ENCODE results near the gene AQP9.

GRCh38 chr15:58137686-58138085 lies 495 bp upstream of the AQP9 start:
- TF ChIP-seq, protein P1, sequence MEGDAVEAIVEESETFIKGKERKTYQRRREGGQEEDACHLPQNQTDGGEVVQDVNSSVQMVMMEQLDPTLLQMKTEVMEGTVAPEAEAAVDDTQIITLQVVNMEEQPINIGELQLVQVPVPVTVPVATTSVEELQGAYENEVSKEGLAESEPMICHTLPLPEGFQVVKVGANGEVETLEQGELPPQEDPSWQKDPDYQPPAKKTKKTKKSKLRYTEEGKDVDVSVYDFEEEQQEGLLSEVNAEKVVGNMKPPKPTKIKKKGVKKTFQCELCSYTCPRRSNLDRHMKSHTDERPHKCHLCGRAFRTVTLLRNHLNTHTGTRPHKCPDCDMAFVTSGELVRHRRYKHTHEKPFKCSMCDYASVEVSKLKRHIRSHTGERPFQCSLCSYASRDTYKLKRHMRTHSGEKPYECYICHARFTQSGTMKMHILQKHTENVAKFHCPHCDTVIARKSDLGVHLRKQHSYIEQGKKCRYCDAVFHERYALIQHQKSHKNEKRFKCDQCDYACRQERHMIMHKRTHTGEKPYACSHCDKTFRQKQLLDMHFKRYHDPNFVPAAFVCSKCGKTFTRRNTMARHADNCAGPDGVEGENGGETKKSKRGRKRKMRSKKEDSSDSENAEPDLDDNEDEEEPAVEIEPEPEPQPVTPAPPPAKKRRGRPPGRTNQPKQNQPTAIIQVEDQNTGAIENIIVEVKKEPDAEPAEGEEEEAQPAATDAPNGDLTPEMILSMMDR (conservative IDR thresholded peaks at IDR 0.05; ENCODE audit: low read depth, low read length), result no peak
- no peak for TF ChIP-seq EZH2 (IDR thresholded peaks at IDR 0.05; ENCODE audit: borderline replicate concordance, low read depth, low read length, poor library complexity, severe bottlenecking)
